ENCODE measurements around the gene SYNGAP1. TPM values are rescaled to one million over a fixed set of nuclear protein-coding genes. Genes with fewer than 3 reads are reported as not detected.

Gene SYNGAP1
- total and polyA plus RNA-seq, 2 donors (not counting 1 experiment from before 2014, with no cell fraction given) = 3.6 to 7.3 TPM

- no peak for TF ChIP-seq EZH2 (IDR thresholded peaks at IDR 0.05; ENCODE audit: low read length, missing control alignments)
- TF ChIP-seq CTCF (conservative IDR thresholded peaks at IDR 0.05 in 1 of 2, IDR thresholded peaks at IDR 0.05 in 1 of 2; ENCODE audit: low read depth in 1 of 2, low read length in 2 of 2) = no peak
- no peak overlapping the region for H2AFZ ChIP-seq (ENCODE audit: low read length)
- H3K4me1 ChIP-seq (ENCODE audit: control insufficient read depth, extremely low read depth, insufficient read depth, low read length) = peaks cover 29% of the 10 kb centered on the region
- H3K27ac ChIP-seq (ENCODE audit: insufficient read depth, low read length) = peak overlapping the region; percentile 38
- H3K9ac ChIP-seq (ENCODE audit: insufficient read depth, low read length) = no peak overlapping the region
- no peaks in the 10 kb centered on the region for H4K20me1 ChIP-seq (ENCODE audit: control insufficient read depth, extremely low read depth, insufficient read depth, low read length)
- peaks cover 25% of the 10 kb centered on the region for H3K79me2 ChIP-seq (ENCODE audit: control insufficient read depth, insufficient read depth, low read length)
- no peaks in the 10 kb centered on the region for H3K9me3 ChIP-seq (ENCODE audit: control insufficient read depth, insufficient read depth, low read depth, low read length)
- H3K27me3 ChIP-seq (ENCODE audit: control insufficient read depth, insufficient read depth, low read length) = no peaks in the 10 kb centered on the region
- peak; percentile 53 to 71 for DNase-seq (ENCODE audit: low read depth in 2 of 2)
- no peak overlapping the region for H3K4me3 ChIP-seq (replicated peaks in 1 of 4; ENCODE audit: control extremely low read depth in 1 of 4, insufficient read depth in 1 of 4, low read depth in 3 of 4, low read length in 4 of 4)
- peaks cover 11% of the 10 kb centered on the region for H3K36me3 ChIP-seq (ENCODE audit: control insufficient read depth, insufficient read depth, low read length)
- peak overlapping the region; percentile 72 for H3K4me2 ChIP-seq (ENCODE audit: extremely low read depth, insufficient read depth, low read length)
Observed at GRCh38 chr6:33430991-33431879, 11.4 kb downstream of the SYNGAP1 start.

DNA sequence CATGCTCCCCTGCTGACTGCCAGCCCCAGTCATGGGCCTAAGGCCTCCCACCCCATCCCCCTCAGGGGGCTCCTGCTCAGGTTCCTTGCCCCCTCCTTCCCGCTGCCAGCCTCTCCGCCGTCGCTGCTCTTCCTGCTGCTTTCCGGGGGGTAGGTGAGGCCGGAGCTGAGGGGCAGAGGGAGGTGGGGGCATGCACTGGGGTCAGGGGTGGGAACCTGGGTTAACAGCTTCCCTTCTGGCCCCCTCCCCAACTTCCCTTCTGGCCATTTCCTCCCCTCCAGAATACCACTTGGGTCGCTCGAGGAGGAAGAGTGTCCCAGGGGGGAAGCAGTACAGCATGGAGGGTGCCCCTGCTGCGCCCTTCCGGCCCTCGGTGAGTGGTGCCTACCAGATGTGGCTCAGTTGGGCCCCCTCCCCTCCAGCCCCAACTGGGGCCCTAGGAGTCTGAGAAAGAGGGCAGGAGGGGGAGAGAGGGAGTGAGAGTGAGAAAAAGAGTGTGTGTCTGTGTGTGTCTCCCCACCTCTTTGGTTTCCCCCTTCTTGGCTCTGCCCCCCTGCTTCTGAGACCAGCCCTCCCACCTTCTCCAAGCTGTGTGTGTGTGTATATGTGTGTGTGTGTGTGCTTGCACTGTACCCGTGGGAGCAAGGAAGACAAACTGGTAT is 12.1 kb downstream of the SYNGAP1 start:
- H3K36me3 ChIP-seq (ENCODE audit: control insufficient read depth, insufficient read depth, low read length) = peaks cover 13% of the 10 kb centered on the region
- H4K20me1 ChIP-seq (ENCODE audit: control insufficient read depth, extremely low read depth, insufficient read depth, low read length) = no peaks in the 10 kb centered on the region
- no peak for TF ChIP-seq CTCF (conservative IDR thresholded peaks at IDR 0.05 in 1 of 2, IDR thresholded peaks at IDR 0.05 in 1 of 2; ENCODE audit: low read depth in 1 of 2, low read length in 2 of 2)
- no peak for TF ChIP-seq EZH2 (IDR thresholded peaks at IDR 0.05; ENCODE audit: low read length, missing control alignments)
- no peaks in the 10 kb centered on the region for H3K9me3 ChIP-seq (ENCODE audit: control insufficient read depth, insufficient read depth, low read depth, low read length)
- H2AFZ ChIP-seq (ENCODE audit: low read length) = no peak overlapping the region
- peaks cover 24% of the 10 kb centered on the region for H3K79me2 ChIP-seq (ENCODE audit: control insufficient read depth, insufficient read depth, low read length)
- DNase-seq (ENCODE audit: low read depth in 2 of 2) = no peak
- H3K4me1 ChIP-seq (ENCODE audit: control insufficient read depth, extremely low read depth, insufficient read depth, low read length) = peaks cover 26% of the 10 kb centered on the region
- no peaks in the 10 kb centered on the region for H3K27me3 ChIP-seq (ENCODE audit: control insufficient read depth, insufficient read depth, low read length)
- H3K4me3 ChIP-seq (replicated peaks in 1 of 4; ENCODE audit: control extremely low read depth in 1 of 4, insufficient read depth in 1 of 4, low read depth in 3 of 4, low read length in 4 of 4) = no peak overlapping the region
- H3K27ac ChIP-seq (ENCODE audit: insufficient read depth, low read length) = no peak overlapping the region
- no peak overlapping the region for H3K9ac ChIP-seq (ENCODE audit: insufficient read depth, low read length)
- H3K4me2 ChIP-seq (ENCODE audit: extremely low read depth, insufficient read depth, low read length) = no peak overlapping the region

- Histone ChIP-seq H3K27ac (ENCODE audit: insufficient read depth, low read length) (no peak overlapping the region), H2AFZ (ENCODE audit: low read length) (no peak overlapping the region), H3K4me3 (replicated peaks in 1 of 4; ENCODE audit: control extremely low read depth in 1 of 4, insufficient read depth in 1 of 4, low read depth in 3 of 4, low read length in 4 of 4) (no peak overlapping the region), H3K36me3 (ENCODE audit: control insufficient read depth, insufficient read depth, low read length) (peaks cover 16% of the 10 kb centered on the region), H3K4me2 (ENCODE audit: extremely low read depth, insufficient read depth, low read length) (no peak overlapping the region), H3K9me3 (ENCODE audit: control insufficient read depth, insufficient read depth, low read depth, low read length) (no peaks in the 10 kb centered on the region), H4K20me1 (ENCODE audit: control insufficient read depth, extremely low read depth, insufficient read depth, low read length) (no peaks in the 10 kb centered on the region), H3K9ac (ENCODE audit: insufficient read depth, low read length) (no peak overlapping the region), H3K79me2 (ENCODE audit: control insufficient read depth, insufficient read depth, low read length) (peaks cover 19% of the 10 kb centered on the region), H3K4me1 (ENCODE audit: control insufficient read depth, extremely low read depth, insufficient read depth, low read length) (peaks cover 22% of the 10 kb centered on the region), H3K27me3 (ENCODE audit: control insufficient read depth, insufficient read depth, low read length) (no peaks in the 10 kb centered on the region)
- DNase-seq (ENCODE audit: low read depth in 2 of 2) = no peak
- no peak for TF ChIP-seq EZH2 (IDR thresholded peaks at IDR 0.05; ENCODE audit: low read length, missing control alignments)
- TF ChIP-seq CTCF (conservative IDR thresholded peaks at IDR 0.05 in 1 of 2, IDR thresholded peaks at IDR 0.05 in 1 of 2; ENCODE audit: low read depth in 1 of 2, low read length in 2 of 2) = no peak
Observed at GRCh38 chr6:33432546-33432945, 12.7 kb downstream of the SYNGAP1 start.
